Thoracic aorta (tissue), 2 donors: ENCODE data around the gene ANKRD11. TPM values are rescaled to one million over a fixed set of nuclear protein-coding genes. Genes with fewer than 3 reads are reported as not detected.
"Not testable (repeated sequence)": the region's sequence is repeated elsewhere in the genome, so short reads cannot be mapped to it uniquely, and the experiment has no call there.

Experiments
- ATAC-seq: fragments of 150-250 bp; one replicate; pipeline ENCODE4 v1.8.0; 2017; ENCODE audit warnings: low read depth; ENCODE audit not compliant: insufficient number of reproducible peaks, low FRiP score
- DNase-seq: peaks from one replicate; pipeline ENCODE4 v3.0.0-alpha.2; 2020; ENCODE audit warnings: low spot score
- H3K27ac ChIP-seq, 2 donors: fragments of 200-600 bp; sonication (generic); 1 replicate in 1 of 2; 2 replicates in 1 of 2; pipeline ENCODE4 v1.5.1; 2016; ENCODE audit warnings: mild to moderate bottlenecking in 2 of 2, moderate library complexity in 2 of 2
- H3K27me3 ChIP-seq: fragments of 200-600 bp; sonication (generic); replicated peaks from 2 replicates; pipeline ENCODE4 v1.6.0; 2016; ENCODE audit warnings: mild to moderate bottlenecking; ENCODE audit not compliant: insufficient read depth
- H3K36me3 ChIP-seq: fragments of 200-600 bp; sonication (generic); one replicate; pipeline ENCODE4 v1.5.1; 2016
- H3K4me1 ChIP-seq, 2 donors: fragments of 200-600 bp; sonication (generic); 1 replicate in 1 of 2; 2 replicates in 1 of 2; pipeline versions ENCODE4 v1.5.1 to v1.6.0; 2016; ENCODE audit warnings: low read depth in 2 of 2, mild to moderate bottlenecking in 1 of 2; ENCODE audit not compliant: control insufficient read depth in 1 of 2
- H3K4me3 ChIP-seq: fragments of 200-600 bp; sonication (generic); 2 replicates; pipeline ENCODE4 v1.5.1; 2016; ENCODE audit warnings: mild to moderate bottlenecking
- H3K9me3 ChIP-seq: fragments of 200-600 bp; sonication (generic); 2 replicates; pipeline ENCODE4 v1.5.1; 2016
- CTCF ChIP-seq: fragments of 200-600 bp; sonication (generic); IDR thresholded peaks from one replicate; pipeline ENCODE4 v1.5.1; 2019; ENCODE audit warnings: antibody characterized with exemption
- total RNA-seq, 2 donors: library from RNA; depleted of rRNA; stranded (reverse); fragments of >200 nt; gene quantifications; one replicate each; pipeline versions ENCODE4 v1.1.0 to v1.2.3, GENCODE V29; 2016

Gene ANKRD11
- total RNA-seq, 2 donors from 2014 or later = 125 to 129 TPM

GRCh38 chr16:89473791-89474414 lies 16.5 kb downstream of the ANKRD11 start:
- peaks cover 34 to 61% of the 10 kb centered on the region in 2 donors for H3K4me1 ChIP-seq
- H3K27ac ChIP-seq = no peak overlapping the region
- no peaks in the 10 kb centered on the region for H3K36me3 ChIP-seq
- DNase-seq (no peak), ATAC-seq (no peak)
- TF ChIP-seq CTCF = no peak
- no peaks in the 10 kb centered on the region for H3K27me3 ChIP-seq
- no peak overlapping the region for H3K4me3 ChIP-seq
- no peaks in the 10 kb centered on the region for H3K9me3 ChIP-seq

- H3K9me3 ChIP-seq = no peaks in the 10 kb centered on the region
- H3K36me3 ChIP-seq = no peaks in the 10 kb centered on the region
- H3K27ac ChIP-seq = no peak overlapping the region
- H3K4me1 ChIP-seq = peaks cover 34 to 56% of the 10 kb centered on the region in 2 donors
- no peak overlapping the region for H3K4me3 ChIP-seq
- no peak for TF ChIP-seq CTCF
- H3K27me3 ChIP-seq = no peaks in the 10 kb centered on the region
- ATAC-seq = no peak
- no peak for DNase-seq
Measured at GRCh38 chr16:89473136-89473712, 17.1 kb downstream of the ANKRD11 start.

GRCh38 chr16:89472711-89473075 lies 17.7 kb downstream of the ANKRD11 start:
- Histone ChIP-seq H3K4me3 (no peak overlapping the region), H3K27me3 (no peaks in the 10 kb centered on the region), H3K9me3 (no peaks in the 10 kb centered on the region), H3K36me3 (no peaks in the 10 kb centered on the region), H3K27ac (no peak overlapping the region), H3K4me1 (peaks cover 34 to 51% of the 10 kb centered on the region in 2 donors)
- DNase-seq (no peak), ATAC-seq (no peak)
- TF ChIP-seq CTCF = no peak

GRCh38 chr16:89467382-89467781 lies 23.0 kb downstream of the ANKRD11 start:
- Histone ChIP-seq H3K27me3 (no peaks in the 10 kb centered on the region), H3K27ac (no peak overlapping the region), H3K36me3 (no peaks in the 10 kb centered on the region), H3K9me3 (no peaks in the 10 kb centered on the region), H3K4me3 (no peak overlapping the region), H3K4me1 (peaks cover 13 to 24% of the 10 kb centered on the region in 2 donors)
- DNase-seq (no peak), ATAC-seq (no peak)
- no peak for TF ChIP-seq CTCF

DNA sequence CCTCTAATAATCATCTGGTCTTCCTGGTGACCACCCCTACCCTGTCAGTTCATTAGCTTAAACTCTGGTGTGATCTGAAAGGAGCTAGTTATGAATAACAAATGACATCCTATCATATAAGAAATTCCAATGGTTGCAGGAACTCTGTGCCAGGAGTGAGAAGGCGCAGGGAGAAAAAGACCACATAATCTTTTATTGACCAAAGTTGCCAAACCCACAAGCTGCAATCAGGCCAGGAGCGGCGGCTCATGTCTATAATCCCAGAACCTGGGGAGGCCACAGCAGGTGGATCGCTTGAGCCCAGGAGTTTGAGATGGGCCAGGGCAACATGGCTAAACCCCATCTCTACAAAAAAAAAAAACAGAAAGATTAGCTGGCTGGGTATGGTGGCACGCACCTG lies 23.4 kb downstream of the ANKRD11 start:
- Histone ChIP-seq H3K4me3 (no peak overlapping the region), H3K27ac (no peak overlapping the region), H3K27me3 (no peaks in the 10 kb centered on the region), H3K9me3 (no peaks in the 10 kb centered on the region), H3K36me3 (no peaks in the 10 kb centered on the region), H3K4me1 (peaks cover 13 to 19% of the 10 kb centered on the region in 2 donors)
- DNase-seq = no peak
- no peak for ATAC-seq
- no peak for TF ChIP-seq CTCF

GRCh38 chr16:89463312-89463711 lies 27.0 kb downstream of the ANKRD11 start:
- H3K27me3 ChIP-seq, H3K36me3 ChIP-seq, H3K4me3 ChIP-seq, ATAC-seq, H3K9me3 ChIP-seq, H3K27ac ChIP-seq, DNase-seq: not testable (repeated sequence)
- H3K4me1 ChIP-seq = peaks cover 12 to 18% of the 10 kb centered on the region in 2 donors

DNA sequence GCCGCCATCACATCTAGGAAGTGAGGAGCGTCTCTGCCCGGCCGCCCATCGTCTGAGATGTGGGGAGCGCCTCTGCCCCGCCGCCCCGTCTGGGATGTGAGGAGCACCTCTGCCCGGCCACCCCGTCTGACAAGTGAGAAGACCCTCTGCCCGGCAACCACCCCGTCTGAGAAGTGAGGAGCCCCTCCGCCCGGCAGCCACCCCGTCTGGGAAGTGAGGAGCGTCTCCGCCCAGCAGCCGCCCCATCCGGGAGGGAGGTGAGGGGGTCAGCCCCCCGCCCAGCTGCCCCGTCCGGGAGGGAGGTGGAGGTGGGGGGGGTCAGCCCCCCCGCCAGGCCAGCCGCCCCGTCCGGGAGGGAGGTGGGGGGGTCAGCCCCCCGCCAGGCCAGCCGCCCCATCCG lies 27.7 kb downstream of the ANKRD11 start:
- not testable (repeated sequence) for ATAC-seq, H3K36me3 ChIP-seq, H3K27me3 ChIP-seq, H3K4me3 ChIP-seq, DNase-seq, H3K27ac ChIP-seq, H3K9me3 ChIP-seq
- peaks cover 12 to 22% of the 10 kb centered on the region in 2 donors for H3K4me1 ChIP-seq

DNA sequence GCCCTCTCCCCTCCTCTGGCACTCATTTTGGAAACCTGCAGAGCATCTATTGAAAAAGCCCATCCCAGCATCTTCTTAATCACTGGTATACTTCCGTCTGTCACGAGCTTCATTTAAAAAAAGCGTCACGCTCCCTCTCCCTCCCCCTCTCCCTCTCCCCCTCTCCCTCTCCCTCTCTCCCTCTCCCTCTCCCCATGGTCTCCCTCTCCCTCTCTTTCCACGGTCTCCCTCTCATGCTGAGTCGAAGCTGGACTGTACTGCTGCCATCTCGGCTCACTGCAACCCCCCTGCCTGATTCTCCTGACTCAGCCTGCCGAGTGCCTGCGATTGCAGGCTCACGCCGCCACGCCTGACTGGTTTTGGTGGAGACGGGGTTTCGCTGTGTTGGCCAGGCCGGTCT lies 28.5 kb downstream of the ANKRD11 start:
- not testable (repeated sequence) for ATAC-seq, H3K27ac ChIP-seq, DNase-seq, H3K9me3 ChIP-seq, H3K4me3 ChIP-seq, H3K27me3 ChIP-seq, H3K36me3 ChIP-seq
- peaks cover 12 to 28% of the 10 kb centered on the region in 2 donors for H3K4me1 ChIP-seq
